Panc1 (cell line): ENCODE measurements around the gene C11orf21.

Experiments
- POLR2AphosphoS5 ChIP-seq: IDR thresholded peaks from 2 replicates; pipeline ENCODE4 v1.6.1; 2012; ENCODE audit warnings: mild to moderate bottlenecking, low read depth, low read length, moderate library complexity
- TF ChIP-seq, protein P1 (sequence below): fragments of 450-650 bp; IDR thresholded peaks from 2 replicates; pipeline ENCODE4 v1.5.1; 2017; ENCODE audit warnings: mild to moderate bottlenecking

GRCh38 chr11:2277008-2277346 lies 24.7 kb downstream of the C11orf21 start:
- TF ChIP-seq, protein P1, sequence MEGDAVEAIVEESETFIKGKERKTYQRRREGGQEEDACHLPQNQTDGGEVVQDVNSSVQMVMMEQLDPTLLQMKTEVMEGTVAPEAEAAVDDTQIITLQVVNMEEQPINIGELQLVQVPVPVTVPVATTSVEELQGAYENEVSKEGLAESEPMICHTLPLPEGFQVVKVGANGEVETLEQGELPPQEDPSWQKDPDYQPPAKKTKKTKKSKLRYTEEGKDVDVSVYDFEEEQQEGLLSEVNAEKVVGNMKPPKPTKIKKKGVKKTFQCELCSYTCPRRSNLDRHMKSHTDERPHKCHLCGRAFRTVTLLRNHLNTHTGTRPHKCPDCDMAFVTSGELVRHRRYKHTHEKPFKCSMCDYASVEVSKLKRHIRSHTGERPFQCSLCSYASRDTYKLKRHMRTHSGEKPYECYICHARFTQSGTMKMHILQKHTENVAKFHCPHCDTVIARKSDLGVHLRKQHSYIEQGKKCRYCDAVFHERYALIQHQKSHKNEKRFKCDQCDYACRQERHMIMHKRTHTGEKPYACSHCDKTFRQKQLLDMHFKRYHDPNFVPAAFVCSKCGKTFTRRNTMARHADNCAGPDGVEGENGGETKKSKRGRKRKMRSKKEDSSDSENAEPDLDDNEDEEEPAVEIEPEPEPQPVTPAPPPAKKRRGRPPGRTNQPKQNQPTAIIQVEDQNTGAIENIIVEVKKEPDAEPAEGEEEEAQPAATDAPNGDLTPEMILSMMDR, result no peak
- TF ChIP-seq POLR2AphosphoS5, result no peak
